GM21390 (cell line): ENCODE data around the gene HEPH.
"Not testable (repeated sequence)": the region's sequence is repeated elsewhere in the genome, so short reads cannot be mapped to it uniquely, and the experiment has no call there.

ENCODE experiments used
- ATAC-seq: cut with Tn5 transposase; IDR thresholded peaks from one replicate; pipeline ENCODE4 v1.9.1; 2021; ENCODE audit not compliant: unreplicated experiment

The HEPH gene, protein sequence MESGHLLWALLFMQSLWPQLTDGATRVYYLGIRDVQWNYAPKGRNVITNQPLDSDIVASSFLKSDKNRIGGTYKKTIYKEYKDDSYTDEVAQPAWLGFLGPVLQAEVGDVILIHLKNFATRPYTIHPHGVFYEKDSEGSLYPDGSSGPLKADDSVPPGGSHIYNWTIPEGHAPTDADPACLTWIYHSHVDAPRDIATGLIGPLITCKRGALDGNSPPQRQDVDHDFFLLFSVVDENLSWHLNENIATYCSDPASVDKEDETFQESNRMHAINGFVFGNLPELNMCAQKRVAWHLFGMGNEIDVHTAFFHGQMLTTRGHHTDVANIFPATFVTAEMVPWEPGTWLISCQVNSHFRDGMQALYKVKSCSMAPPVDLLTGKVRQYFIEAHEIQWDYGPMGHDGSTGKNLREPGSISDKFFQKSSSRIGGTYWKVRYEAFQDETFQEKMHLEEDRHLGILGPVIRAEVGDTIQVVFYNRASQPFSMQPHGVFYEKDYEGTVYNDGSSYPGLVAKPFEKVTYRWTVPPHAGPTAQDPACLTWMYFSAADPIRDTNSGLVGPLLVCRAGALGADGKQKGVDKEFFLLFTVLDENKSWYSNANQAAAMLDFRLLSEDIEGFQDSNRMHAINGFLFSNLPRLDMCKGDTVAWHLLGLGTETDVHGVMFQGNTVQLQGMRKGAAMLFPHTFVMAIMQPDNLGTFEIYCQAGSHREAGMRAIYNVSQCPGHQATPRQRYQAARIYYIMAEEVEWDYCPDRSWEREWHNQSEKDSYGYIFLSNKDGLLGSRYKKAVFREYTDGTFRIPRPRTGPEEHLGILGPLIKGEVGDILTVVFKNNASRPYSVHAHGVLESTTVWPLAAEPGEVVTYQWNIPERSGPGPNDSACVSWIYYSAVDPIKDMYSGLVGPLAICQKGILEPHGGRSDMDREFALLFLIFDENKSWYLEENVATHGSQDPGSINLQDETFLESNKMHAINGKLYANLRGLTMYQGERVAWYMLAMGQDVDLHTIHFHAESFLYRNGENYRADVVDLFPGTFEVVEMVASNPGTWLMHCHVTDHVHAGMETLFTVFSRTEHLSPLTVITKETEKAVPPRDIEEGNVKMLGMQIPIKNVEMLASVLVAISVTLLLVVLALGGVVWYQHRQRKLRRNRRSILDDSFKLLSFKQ

DNA sequence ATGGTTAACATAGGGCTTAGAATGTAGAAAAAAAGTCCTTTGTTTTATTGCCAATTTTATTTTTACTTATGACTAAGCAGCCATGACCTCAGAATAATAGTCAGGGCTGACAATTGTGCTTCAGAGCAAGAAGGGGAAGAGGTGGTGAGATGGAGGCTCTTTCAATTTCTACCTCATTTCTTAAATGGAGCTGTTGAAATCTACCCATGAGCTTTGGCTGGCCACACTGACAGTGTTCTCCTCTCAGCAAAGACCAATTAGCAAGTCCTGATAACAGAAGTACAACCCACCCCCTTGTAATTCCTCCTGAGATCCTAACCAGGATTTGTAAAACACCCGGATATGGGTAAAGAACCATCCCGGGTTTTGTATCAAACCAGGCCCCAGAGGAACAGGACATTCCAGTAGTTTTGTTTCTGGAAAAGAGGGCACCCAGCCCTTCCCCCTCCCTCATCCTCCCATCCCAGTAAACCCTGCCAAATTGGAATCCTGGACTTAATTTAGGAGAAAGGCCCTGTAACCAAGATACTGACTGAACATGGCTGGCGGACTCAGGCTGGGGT, at the start of gene HEPH:
TSS of gene HEPH (plus strand) at position 399 of the 563 bp plus-strand sequence. CDS start 6,324 bp downstream, outside the sequence.
- ATAC-seq = peak; percentile 79

GRCh38 chrX:66118722-66119121, 45.3 kb upstream of the HEPH start:
- not testable (repeated sequence) for ATAC-seq

DNA sequence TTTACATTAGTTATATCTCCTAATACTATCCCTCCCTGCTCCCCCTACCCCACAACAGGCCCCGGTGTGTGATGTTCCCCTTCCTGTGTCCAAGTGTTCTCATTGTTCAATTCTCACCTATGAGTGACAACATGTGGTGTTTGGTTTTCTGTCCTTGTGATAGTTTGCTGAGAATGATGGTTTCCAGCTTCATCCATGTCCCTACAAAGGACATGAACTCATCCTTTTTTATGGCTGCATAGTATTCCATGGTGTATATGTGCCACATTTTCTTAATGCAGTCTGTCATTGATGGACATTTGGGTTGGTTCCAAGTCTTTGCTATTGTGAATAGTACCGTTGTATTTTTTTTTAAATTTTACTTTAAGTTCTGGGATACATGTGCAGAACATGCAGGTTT, 42.7 kb upstream of the HEPH start:
- ATAC-seq = not testable (repeated sequence)

DNA sequence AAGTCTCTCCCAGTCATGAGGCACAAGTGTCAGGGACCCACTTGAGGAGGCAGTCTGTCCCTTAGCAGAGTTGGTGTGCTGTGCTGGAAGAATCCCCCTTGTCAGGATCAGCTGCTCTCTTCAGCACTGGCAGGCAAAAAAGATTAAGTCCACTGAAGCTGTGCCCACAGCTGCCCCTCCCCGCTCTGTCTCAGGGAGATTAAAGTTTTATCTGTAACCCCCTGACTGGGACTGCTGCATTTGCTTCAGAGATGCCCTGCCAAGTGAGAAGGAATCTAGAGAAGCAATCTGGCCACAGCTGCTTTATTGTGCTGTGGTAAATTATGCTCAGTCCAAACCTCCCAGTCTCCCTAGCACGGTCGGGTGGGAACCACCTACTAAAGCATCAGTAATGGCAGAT, 37.4 kb upstream of the HEPH start:
- no peak for ATAC-seq

- ATAC-seq = peak; percentile 63
Observed at GRCh38 chrX:66130469-66130868, 33.6 kb upstream of the HEPH start.

- ATAC-seq = not testable (repeated sequence)
Observed at GRCh38 chrX:66135284-66135683, 28.8 kb upstream of the HEPH start.

GRCh38 chrX:66142351-66142750, 21.7 kb upstream of the HEPH start:
- ATAC-seq = no peak

DNA sequence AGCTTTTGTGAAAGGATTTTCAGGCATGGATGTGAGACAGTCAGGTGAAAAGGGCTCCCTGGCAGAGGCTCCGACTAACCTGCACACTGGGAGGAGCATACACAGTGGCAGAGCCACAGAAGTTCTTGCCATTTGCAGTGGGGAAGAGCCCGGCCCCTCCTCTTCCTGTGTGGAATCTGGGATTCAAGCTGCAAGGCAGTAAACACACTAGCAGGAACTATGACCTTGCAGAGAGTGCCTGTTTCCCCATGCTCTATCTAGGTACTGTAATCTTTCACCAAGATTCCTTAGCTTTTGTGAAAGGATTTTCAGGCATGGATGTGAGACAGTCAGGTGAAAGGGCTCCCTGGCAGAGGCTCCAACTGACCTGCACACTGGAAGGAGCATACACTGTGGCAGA, 19.8 kb upstream of the HEPH start:
- ATAC-seq = no peak

GRCh38 chrX:66149519-66149918, 14.5 kb upstream of the HEPH start:
- ATAC-seq = no peak

- no peak for ATAC-seq
Observed at GRCh38 chrX:66150163-66150562, 13.9 kb upstream of the HEPH start.

- ATAC-seq = no peak
Observed at GRCh38 chrX:66162331-66162822, 1.7 kb upstream of the HEPH start.

- peak; percentile 41 for ATAC-seq
Observed at GRCh38 chrX:66163447-66163846, 600 bp upstream of the HEPH start.

DNA sequence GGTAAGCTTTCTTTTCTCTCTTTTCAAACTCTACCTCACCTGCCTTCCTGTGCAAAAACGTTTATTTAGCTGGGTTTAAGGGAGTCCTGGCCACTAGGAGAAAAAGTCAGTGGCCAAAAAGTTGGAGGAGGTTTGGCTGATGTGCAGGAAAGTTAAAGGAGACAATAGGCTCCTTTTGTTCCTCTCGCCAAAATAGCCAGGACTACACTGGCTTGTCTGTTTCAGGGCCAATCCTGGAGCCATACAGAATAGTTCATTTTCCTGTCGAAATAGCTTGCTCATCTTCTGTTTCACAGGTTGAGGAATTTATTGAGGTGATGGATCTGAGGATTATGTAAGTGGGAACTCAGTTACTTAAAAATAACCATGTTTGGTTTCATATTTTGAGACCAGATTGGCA, 423 bp downstream of the HEPH start:
- no peak for ATAC-seq

DNA sequence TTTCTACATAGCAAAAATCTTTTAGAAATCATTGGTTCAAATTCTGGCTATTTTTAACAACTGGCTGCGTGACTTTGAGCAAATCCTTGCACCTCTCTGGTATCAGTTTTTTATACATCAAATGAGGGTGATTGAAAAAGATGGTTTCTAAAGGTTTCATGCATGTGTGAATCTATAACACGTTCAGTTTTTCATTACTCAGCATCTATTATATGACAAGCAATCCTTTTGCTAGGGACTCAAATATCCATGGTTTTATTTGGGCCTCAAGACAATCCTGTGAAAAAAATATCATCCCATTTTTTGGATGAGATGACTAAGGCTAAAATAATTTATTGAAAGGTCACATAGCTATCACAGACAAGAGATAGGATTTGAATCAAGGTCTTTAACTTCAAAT, 884 bp downstream of the HEPH start:
- no peak for ATAC-seq

DNA sequence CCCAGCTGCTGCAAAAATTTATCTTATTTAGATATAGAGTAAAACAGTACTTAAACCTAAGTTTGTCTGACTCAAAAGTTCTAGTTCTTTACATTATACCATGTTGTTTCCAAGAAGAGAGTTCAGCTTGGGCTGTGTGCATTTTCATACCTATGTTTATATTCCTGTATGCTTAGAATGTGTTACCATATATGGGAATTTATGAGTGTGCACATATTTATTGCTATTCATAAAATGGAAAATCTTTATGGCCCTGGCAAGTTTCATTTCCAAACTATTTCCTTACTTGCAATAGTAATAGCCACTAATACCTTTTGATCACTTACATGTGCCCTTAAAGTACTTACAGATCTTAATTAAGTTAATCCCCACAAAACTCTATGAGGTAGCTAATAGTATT, 2.6 kb downstream of the HEPH start:
- ATAC-seq = no peak

DNA sequence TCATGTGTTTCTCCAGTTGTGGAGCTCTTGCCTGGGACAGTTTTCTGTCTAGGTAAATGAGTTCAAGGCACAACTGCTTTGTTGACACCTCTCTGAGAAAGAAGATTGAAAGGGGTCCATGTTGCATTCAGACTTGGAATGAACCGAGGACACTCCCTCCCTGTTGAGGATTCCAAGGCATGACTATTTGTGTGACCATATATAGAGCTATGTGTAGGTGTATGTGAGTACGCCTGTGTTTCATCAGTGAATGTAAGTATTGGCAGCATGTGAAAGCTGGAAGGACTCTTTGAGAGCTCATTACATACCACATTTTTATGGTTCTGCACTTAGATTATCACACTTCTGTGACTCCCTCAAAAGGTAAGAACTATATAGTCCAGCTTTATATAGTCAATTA, 3.4 kb downstream of the HEPH start:
- no peak for ATAC-seq

- ATAC-seq = no peak
Observed at GRCh38 chrX:66176134-66176533, 12.1 kb downstream of the HEPH start.

DNA sequence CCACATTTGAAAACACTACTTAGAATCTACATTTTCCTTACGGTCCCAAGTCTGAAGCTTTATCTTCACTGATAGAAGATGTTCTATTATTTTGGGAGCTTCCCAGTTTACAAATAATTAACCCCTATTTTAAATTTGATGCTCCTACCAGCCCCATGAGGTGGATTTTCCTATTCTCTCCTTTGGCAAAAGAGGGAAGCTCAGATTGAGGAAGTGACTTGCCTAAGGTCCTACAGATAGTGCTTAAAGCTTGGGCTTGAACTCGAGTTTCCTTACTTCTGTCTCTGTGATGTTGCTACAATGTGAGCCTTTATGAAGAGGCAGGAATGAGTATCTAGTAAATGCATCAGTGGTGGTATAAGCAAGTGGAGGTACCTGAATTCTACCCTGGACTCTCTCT, 27.5 kb downstream of the HEPH start:
- ATAC-seq = no peak

GRCh38 chrX:66193821-66194220, 29.8 kb downstream of the HEPH start:
- no peak for ATAC-seq

- ATAC-seq = peak; percentile 80
Observed at GRCh38 chrX:66200050-66200664, 36.1 kb downstream of the HEPH start.
